Stimulated activated effector memory CD8-positive, alpha-beta T cell treated with anti-CD3 and anti-CD28 coated beads, Interleukin-12 subunit alpha, Interleukin-12 subunit beta, amount 100 ng/mL, for 72 hours (primary cell): ENCODE measurements around the gene ECE2.

Source experiments
- ATAC-seq: fragments of 150-1000 bp; cut with Tn5 transposase; 2 replicates; pipeline ENCODE4 v1.10.0; 2021
- DNase-seq, 2 donors: peaks; one replicate each; pipeline ENCODE4 v3.0.0; 2021 to 2022; ENCODE audit warnings: low spot score in 2 of 2
- H3K27ac Mint-ChIP-seq: one replicate; pipeline ENCODE4 v1.8.0; 2022; ENCODE audit warnings: mild to moderate bottlenecking, mixed read lengths
- H3K36me3 Mint-ChIP-seq: one replicate; pipeline ENCODE4 v1.8.0; 2022; ENCODE audit warnings: mild to moderate bottlenecking, mixed read lengths
- H3K4me1 Mint-ChIP-seq: one replicate; pipeline ENCODE4 v1.8.0; 2022; ENCODE audit warnings: mixed read lengths
- H3K4me3 Mint-ChIP-seq: one replicate; pipeline ENCODE4 v1.8.0; 2022; ENCODE audit warnings: mild to moderate bottlenecking, mixed read lengths
- H3K9me3 Mint-ChIP-seq: one replicate; pipeline ENCODE4 v1.8.0; 2022; ENCODE audit warnings: mixed read lengths

Gene ECE2

GRCh38 chr3:184284696-184285095, 8.9 kb downstream of the ECE2 start:
- ATAC-seq = peak; percentile 55
- no peak for DNase-seq
- H3K27ac Mint-ChIP-seq = no peak overlapping the region
- peaks cover 4% of the 10 kb centered on the region for H3K36me3 Mint-ChIP-seq
- no peaks in the 10 kb centered on the region for H3K9me3 Mint-ChIP-seq
- no peaks in the 10 kb centered on the region for H3K4me1 Mint-ChIP-seq
- no peak overlapping the region for H3K4me3 Mint-ChIP-seq

GRCh38 chr3:184289426-184289938, 13.7 kb downstream of the ECE2 start:
- peak; percentile 51 to 83 for DNase-seq
- H3K4me1 Mint-ChIP-seq = no peaks in the 10 kb centered on the region
- no peak overlapping the region for H3K27ac Mint-ChIP-seq
- no peaks in the 10 kb centered on the region for H3K9me3 Mint-ChIP-seq
- ATAC-seq = peak; percentile 69
- H3K4me3 Mint-ChIP-seq = no peak overlapping the region
- peaks cover 4% of the 10 kb centered on the region for H3K36me3 Mint-ChIP-seq

- no peak overlapping the region for H3K4me3 Mint-ChIP-seq
- no peaks in the 10 kb centered on the region for H3K4me1 Mint-ChIP-seq
- DNase-seq (no peak), ATAC-seq (no peak)
- H3K36me3 Mint-ChIP-seq = peaks cover 4% of the 10 kb centered on the region
- H3K9me3 Mint-ChIP-seq = no peaks in the 10 kb centered on the region
- no peak overlapping the region for H3K27ac Mint-ChIP-seq
Measured at GRCh38 chr3:184290331-184290730, 14.5 kb downstream of the ECE2 start.

- ATAC-seq (no peak), DNase-seq (no peak)
- Mint-ChIP-seq H3K27ac (no peak overlapping the region), H3K9me3 (no peaks in the 10 kb centered on the region), H3K4me1 (no peaks in the 10 kb centered on the region), H3K4me3 (no peak overlapping the region), H3K36me3 (peaks cover 4% of the 10 kb centered on the region)
Measured at GRCh38 chr3:184291044-184291737, 15.4 kb downstream of the ECE2 start.

- ATAC-seq = no peak
- Mint-ChIP-seq H3K4me3 (no peak overlapping the region), H3K36me3 (peaks cover under 1% of the 10 kb centered on the region), H3K4me1 (no peaks in the 10 kb centered on the region), H3K27ac (no peak overlapping the region), H3K9me3 (no peaks in the 10 kb centered on the region)
- DNase-seq = no peak
Measured at GRCh38 chr3:184291738-184292445, 16.1 kb downstream of the ECE2 start.

- DNase-seq (no peak), ATAC-seq (no peak)
- Mint-ChIP-seq H3K4me3 (no peak overlapping the region), H3K9me3 (no peaks in the 10 kb centered on the region), H3K36me3 (peaks cover 13% of the 10 kb centered on the region), H3K27ac (no peak overlapping the region), H3K4me1 (peaks cover 22% of the 10 kb centered on the region)
Measured at GRCh38 chr3:184295771-184296170, 19.9 kb downstream of the ECE2 start.

- Mint-ChIP-seq H3K4me3 (peak overlapping the region; percentile 94), H3K27ac (no peak overlapping the region), H3K36me3 (peaks cover 22% of the 10 kb centered on the region), H3K9me3 (no peaks in the 10 kb centered on the region), H3K4me1 (peaks cover 27% of the 10 kb centered on the region)
- ATAC-seq (no peak), DNase-seq (no peak)
Measured at GRCh38 chr3:184296616-184297015, 20.8 kb downstream of the ECE2 start.

- Mint-ChIP-seq H3K4me3 (peak within 1 kb of the TSS; percentile 94), H3K36me3 (peaks cover 45% of the 10 kb centered on the region), H3K9me3 (no peaks in the 10 kb centered on the region), H3K4me1 (peaks cover 36% of the 10 kb centered on the region), H3K27ac (peak within 1 kb of the TSS; percentile 90)
- peak; percentile 97 for ATAC-seq
- DNase-seq = peak; percentile 92 to 97
Measured at GRCh38 chr3:184298759-184299487, 23.1 kb downstream of the ECE2 start, which contains the start of gene PSMD2. Gene PSMD2, plus strand, starts transcription at chr3:184299241. Its CDS starts 26 bp downstream, at chr3:184299267.

- H3K9me3 Mint-ChIP-seq = no peaks in the 10 kb centered on the region
- DNase-seq = no peak
Measured at GRCh38 chr3:184299488-184300377, 23.9 kb downstream of the ECE2 start.

GRCh38 chr3:184300378-184300720, 24.5 kb downstream of the ECE2 start:
- Mint-ChIP-seq H3K27ac (peak overlapping the region; percentile 90), H3K4me1 (peaks cover 36% of the 10 kb centered on the region), H3K4me3 (peak overlapping the region; percentile 94), H3K9me3 (no peaks in the 10 kb centered on the region), H3K36me3 (peaks cover 59% of the 10 kb centered on the region)
- no peak for ATAC-seq
- DNase-seq = no peak

More at GRCh38 chr3:184299488-184300377, 23.9 kb downstream of the ECE2 start:
- Mint-ChIP-seq H3K27ac (peak overlapping the region; percentile 90), H3K4me1 (peaks cover 36% of the 10 kb centered on the region), H3K4me3 (peak overlapping the region; percentile 94), H3K36me3 (peaks cover 53% of the 10 kb centered on the region)
- ATAC-seq = no peak

- Mint-ChIP-seq H3K36me3 (peaks cover 92% of the 10 kb centered on the region), H3K27ac (peak overlapping the region; percentile 18), H3K9me3 (no peaks in the 10 kb centered on the region), H3K4me1 (peaks cover 17% of the 10 kb centered on the region), H3K4me3 (no peak overlapping the region)
- ATAC-seq (no peak), DNase-seq (no peak)
Measured at GRCh38 chr3:184305577-184305976, 29.8 kb downstream of the ECE2 start.

- Mint-ChIP-seq H3K4me3 (no peak overlapping the region), H3K36me3 (peaks cover 83% of the 10 kb centered on the region), H3K4me1 (peaks cover 11% of the 10 kb centered on the region), H3K9me3 (no peaks in the 10 kb centered on the region), H3K27ac (peak overlapping the region; percentile 18)
- DNase-seq = no peak
- ATAC-seq = no peak
Measured at GRCh38 chr3:184306341-184306972, 30.6 kb downstream of the ECE2 start.

- ATAC-seq (peak; percentile 33), DNase-seq (no peak)
- peaks cover 68% of the 10 kb centered on the region for H3K36me3 Mint-ChIP-seq
- H3K4me3 Mint-ChIP-seq = no peak overlapping the region
- no peaks in the 10 kb centered on the region for H3K9me3 Mint-ChIP-seq
- H3K4me1 Mint-ChIP-seq = no peaks in the 10 kb centered on the region
- H3K27ac Mint-ChIP-seq = peak overlapping the region; percentile 36
Measured at GRCh38 chr3:184307915-184308314, 32.1 kb downstream of the ECE2 start.

- peaks cover 60% of the 10 kb centered on the region for H3K36me3 Mint-ChIP-seq
- no peak overlapping the region for H3K4me3 Mint-ChIP-seq
- no peak for ATAC-seq
- no peaks in the 10 kb centered on the region for H3K4me1 Mint-ChIP-seq
- no peaks in the 10 kb centered on the region for H3K9me3 Mint-ChIP-seq
- no peak for DNase-seq
- H3K27ac Mint-ChIP-seq = no peak overlapping the region
Measured at GRCh38 chr3:184308744-184309143, 32.9 kb downstream of the ECE2 start.
